IPS DF 6.9 (cell line): ENCODE measurements around the gene GRIK4.

Experiments
- DNase-seq: peaks from one replicate; pipeline ENCODE4 v3.0.0-alpha.2; 2013; ENCODE audit warnings: low read depth, low spot score
- H3K27ac ChIP-seq: one replicate; pipeline ENCODE4 v1.5.1; 2013; ENCODE audit warnings: low read length, control low read depth
- H3K27me3 ChIP-seq: 2 replicates; pipeline ENCODE4 v1.6.1; 2013; ENCODE audit warnings: mild to moderate bottlenecking, low read length; ENCODE audit not compliant: control insufficient read depth, insufficient read depth
- H3K36me3 ChIP-seq: 2 replicates; pipeline ENCODE4 v1.6.1; 2013; ENCODE audit warnings: low read length; ENCODE audit not compliant: control insufficient read depth, insufficient read depth
- H3K4me1 ChIP-seq: 2 replicates; pipeline ENCODE4 v1.6.1; 2013; ENCODE audit warnings: low read length; ENCODE audit not compliant: control insufficient read depth, insufficient read depth
- H3K4me3 ChIP-seq: 2 replicates; pipeline ENCODE4 v1.5.1; 2013; ENCODE audit warnings: mild to moderate bottlenecking, low read length
- H3K9me3 ChIP-seq: 2 replicates; pipeline ENCODE4 v1.6.1; 2013; ENCODE audit warnings: low read length, inconsistent platforms; ENCODE audit not compliant: control insufficient read depth, insufficient read depth
- WGBS: extraction: QIAGEN DNeasy Blood & Tissue Kit; methylation state at CpG from one replicate; pipeline ENCODE4 v1.1.7; 2013; ENCODE audit warnings: mixed read lengths, missing lambda C conversion rate; ENCODE audit not compliant: insufficient read length, insufficient coverage; 5-methylcytosine and 5-hydroxymethylcytosine counted together

GRIK4 gene

DNA sequence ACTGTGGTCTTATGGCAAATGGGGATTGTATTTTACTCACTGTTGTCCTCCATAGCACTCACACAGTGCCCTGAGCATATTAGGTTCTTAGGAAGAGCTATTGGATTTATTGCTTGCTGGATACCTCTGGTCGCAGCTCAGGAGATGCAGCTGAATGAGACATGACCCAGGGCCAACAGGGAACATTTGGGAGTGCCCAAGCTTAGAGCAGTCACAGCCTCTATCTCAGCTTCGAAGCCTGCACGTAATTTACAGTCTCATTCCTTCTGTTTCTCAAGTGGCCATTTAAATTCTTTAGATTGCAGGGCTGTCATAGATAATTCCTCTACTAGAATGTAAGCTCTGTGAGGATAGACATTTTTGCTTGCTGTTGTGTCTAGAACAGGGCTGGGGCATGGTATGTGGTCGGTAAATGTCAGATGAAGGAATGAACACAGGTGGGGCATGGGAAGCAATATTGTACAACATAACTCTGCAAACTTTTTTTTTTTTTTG, 192.8 kb downstream of the GRIK4 start:
- no peak for DNase-seq
- WGBS, result no CpG with 5 or more reads among the region's 4 CpGs
- Histone ChIP-seq H3K9me3 (no peaks in the 10 kb centered on the region), H3K4me1 (no peaks in the 10 kb centered on the region), H3K27me3 (no peaks in the 10 kb centered on the region), H3K27ac (no peak overlapping the region), H3K36me3 (no peaks in the 10 kb centered on the region), H3K4me3 (no peak overlapping the region)

DNA sequence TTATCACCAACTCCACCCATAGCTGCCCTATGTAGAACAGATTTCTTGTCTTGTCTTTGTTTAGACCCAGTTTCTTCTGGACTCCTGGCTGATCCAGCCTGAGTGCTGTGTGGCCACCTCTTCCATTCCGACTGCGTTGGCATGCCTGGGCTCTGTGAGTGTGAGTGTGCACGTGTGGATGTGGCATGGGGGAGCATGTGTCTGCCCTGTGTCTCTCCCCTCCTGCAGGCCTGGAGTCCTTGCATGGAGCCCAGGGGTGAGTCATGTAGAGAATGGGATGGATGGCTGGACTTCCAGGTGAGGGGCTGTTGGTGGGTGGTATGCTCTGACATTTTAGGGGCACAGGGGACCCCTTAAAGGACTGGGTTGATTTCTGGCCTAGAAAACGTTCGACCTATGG, 194.7 kb downstream of the GRIK4 start:
- Histone ChIP-seq H3K27me3 (no peaks in the 10 kb centered on the region), H3K4me3 (no peak overlapping the region), H3K4me1 (peaks cover 4% of the 10 kb centered on the region), H3K36me3 (no peaks in the 10 kb centered on the region), H3K27ac (no peak overlapping the region), H3K9me3 (no peaks in the 10 kb centered on the region)
- WGBS, result no CpG with 5 or more reads among the region's 5 CpGs
- DNase-seq, result no peak

DNA sequence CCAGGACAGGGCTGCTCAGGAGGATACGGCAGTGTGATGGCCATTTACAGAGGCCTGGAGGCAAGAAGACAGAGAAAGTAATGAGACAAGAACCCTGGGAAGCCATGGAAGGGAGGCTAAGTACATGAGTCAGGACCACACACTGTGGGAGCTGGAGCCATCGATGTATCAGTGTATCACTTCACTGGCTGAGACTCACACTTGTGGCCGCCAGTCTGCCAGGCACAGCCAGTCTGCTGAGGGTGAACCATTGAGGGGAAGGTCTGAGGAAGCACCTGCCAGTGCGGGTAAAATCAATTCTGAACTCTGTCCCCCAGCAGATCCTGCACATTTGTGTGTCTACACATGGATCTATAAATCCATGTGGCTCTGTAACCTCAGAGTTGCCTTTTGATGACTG, 195.6 kb downstream of the GRIK4 start:
- H3K9me3 ChIP-seq, result no peaks in the 10 kb centered on the region
- no peak overlapping the region for H3K27ac ChIP-seq
- WGBS, result no CpG with 5 or more reads among the region's 4 CpGs
- DNase-seq, result no peak
- no peak overlapping the region for H3K4me3 ChIP-seq
- H3K4me1 ChIP-seq, result peaks cover 4% of the 10 kb centered on the region
- H3K27me3 ChIP-seq, result no peaks in the 10 kb centered on the region
- H3K36me3 ChIP-seq, result no peaks in the 10 kb centered on the region

DNA sequence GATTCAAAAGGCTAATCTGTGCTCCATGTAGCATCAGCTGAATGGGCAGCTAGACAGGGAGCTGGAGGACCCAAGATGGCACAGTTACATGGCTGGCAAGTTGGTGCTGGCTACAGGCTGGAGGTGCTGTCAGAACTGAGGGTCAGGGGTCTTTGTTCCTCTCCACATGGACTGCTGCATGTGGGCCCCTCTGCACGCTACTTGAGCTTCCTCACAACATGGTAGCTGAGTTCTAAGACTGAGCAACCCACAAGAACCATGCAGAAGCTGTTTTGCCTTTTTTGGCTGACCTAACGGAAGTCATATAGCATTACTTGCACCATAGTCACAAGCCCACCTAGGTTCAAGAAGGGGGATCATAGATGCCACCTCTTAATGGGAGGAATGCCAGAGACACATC, 196.1 kb downstream of the GRIK4 start:
- Histone ChIP-seq H3K27me3 (no peaks in the 10 kb centered on the region), H3K9me3 (no peaks in the 10 kb centered on the region), H3K4me3 (no peak overlapping the region), H3K27ac (no peak overlapping the region), H3K36me3 (no peaks in the 10 kb centered on the region), H3K4me1 (peaks cover 4% of the 10 kb centered on the region)
- WGBS, result no CpG with 5 or more reads among the region's 2 CpGs
- no peak for DNase-seq

DNA sequence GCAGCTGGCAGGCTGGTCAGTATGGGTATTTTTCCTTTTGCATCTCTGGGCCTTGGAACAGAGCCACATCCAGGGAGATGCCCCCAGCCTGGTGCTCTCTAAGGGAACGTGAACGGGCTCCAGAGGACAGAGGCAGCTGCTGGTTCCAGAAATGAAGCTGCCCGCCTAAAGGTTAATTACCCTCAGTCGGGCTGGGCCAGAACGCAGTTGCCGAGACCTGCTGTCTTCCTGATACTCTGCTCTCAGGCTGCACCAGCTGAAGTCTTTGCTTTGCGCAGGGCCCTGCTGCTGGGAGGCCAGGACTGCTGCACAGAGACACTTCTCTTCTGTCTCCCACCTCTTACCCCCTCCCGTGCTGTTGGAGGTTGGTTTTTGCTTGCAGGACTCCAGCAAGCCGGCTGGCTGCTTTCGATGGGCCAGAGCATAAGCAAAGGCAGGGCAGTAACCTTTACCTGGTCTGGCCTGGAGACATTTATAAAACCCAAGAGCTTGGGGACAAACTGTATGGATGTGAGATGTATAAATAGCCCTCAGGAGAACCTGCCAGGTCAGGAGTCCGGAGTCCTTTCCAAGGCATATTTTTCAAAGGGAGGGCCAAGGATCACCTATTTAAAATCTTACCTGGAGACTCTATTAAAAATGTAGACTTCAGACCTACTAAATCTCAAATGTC, 197.1 kb downstream of the GRIK4 start:
- H3K4me1 ChIP-seq, result peaks cover 4% of the 10 kb centered on the region
- no CpG with 5 or more reads among the region's 11 CpGs for WGBS
- H3K9me3 ChIP-seq, result no peaks in the 10 kb centered on the region
- no peaks in the 10 kb centered on the region for H3K36me3 ChIP-seq
- no peak overlapping the region for H3K27ac ChIP-seq
- no peak for DNase-seq
- H3K4me3 ChIP-seq, result no peak overlapping the region
- H3K27me3 ChIP-seq, result no peaks in the 10 kb centered on the region

DNA sequence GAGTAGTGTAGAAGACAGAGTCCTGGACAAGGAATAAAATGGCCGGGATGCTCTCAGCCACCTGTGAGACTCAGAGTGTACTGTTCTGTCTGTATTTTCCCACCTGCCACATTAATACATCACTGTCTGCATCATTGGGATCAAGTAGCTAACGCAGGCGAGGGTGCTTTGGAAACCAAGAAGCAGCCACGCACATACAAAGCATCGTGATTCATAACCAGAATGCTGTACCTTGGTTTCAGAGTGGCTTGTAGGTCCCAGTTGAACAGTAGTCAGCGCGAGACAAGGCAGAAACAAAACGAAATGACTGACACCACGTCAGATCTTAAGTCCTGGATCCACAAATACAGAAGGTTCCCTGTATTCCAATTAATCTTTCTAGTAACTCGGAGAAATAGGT, 198.3 kb downstream of the GRIK4 start:
- WGBS, result no CpG with 5 or more reads among the region's 10 CpGs
- no peaks in the 10 kb centered on the region for H3K27me3 ChIP-seq
- H3K27ac ChIP-seq, result no peak overlapping the region
- peaks cover 4% of the 10 kb centered on the region for H3K4me1 ChIP-seq
- no peaks in the 10 kb centered on the region for H3K9me3 ChIP-seq
- H3K4me3 ChIP-seq, result no peak overlapping the region
- H3K36me3 ChIP-seq, result no peaks in the 10 kb centered on the region
- no peak for DNase-seq

DNA sequence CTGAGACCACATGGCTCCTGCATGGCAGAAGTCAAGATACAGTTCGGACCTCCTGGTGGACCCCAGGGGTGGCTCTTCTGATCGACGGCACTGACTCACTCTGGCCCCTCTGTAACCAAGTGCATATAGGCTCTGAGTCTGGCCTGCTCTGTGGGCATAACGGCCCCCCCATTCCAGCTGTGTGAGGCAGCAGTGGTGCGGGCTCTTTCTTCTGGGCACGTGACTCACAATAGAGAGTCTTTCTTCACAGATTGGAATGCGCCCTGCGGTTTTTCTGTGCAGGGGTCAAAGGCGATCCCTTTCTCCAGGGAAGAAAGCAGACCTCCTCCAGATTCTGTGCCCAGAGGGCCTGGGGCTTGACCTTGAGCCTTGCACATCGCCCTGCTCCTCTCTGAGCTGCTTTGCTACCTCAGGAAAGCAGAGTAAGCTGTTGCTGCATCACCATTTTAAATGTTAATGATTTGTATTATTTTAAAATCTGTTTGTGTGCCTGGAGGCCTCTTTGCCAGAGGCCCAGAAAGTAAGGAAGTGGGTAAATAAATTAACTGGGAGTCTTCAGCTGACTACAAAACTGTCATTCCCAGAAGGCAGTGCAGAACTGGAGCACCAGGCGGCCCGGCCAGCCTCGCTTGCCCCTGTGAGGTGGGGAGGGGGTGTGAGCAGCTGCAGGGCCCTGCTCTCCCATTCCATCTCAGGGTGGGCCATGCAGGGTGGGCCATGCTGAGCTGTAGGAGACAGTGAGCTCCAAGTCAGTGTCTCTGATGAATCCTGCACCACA, 199.0 kb downstream of the GRIK4 start:
- WGBS, result no CpG with 5 or more reads among the region's 13 CpGs
- H3K36me3 ChIP-seq, result no peaks in the 10 kb centered on the region
- H3K4me1 ChIP-seq, result peaks cover 7% of the 10 kb centered on the region
- H3K27ac ChIP-seq, result no peak overlapping the region
- H3K9me3 ChIP-seq, result no peaks in the 10 kb centered on the region
- H3K27me3 ChIP-seq, result no peaks in the 10 kb centered on the region
- no peak overlapping the region for H3K4me3 ChIP-seq
- no peak for DNase-seq

DNA sequence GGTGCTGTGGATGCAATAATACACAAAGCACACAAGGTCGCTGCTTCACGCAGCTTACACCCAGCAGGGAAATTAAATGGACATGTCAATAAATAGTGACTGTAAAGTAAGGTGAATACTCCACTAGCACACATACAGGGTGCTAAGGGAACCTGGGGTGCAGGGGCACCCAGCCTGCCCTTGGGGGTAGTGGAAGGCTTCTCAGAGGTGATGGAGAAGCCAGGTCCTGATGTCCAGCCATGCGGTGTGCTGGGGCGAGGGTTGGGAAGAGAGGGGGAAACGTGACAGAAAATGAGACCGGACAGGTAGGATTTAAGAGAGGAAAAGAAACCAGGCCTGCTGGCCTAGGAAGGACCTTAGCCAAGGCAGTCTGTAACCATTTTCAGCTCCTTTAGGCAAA, 200.5 kb downstream of the GRIK4 start:
- Histone ChIP-seq H3K27ac (no peak overlapping the region), H3K9me3 (no peaks in the 10 kb centered on the region), H3K27me3 (no peaks in the 10 kb centered on the region), H3K4me1 (peaks cover 7% of the 10 kb centered on the region), H3K36me3 (no peaks in the 10 kb centered on the region), H3K4me3 (no peak overlapping the region)
- no CpG with 5 or more reads among the region's 6 CpGs for WGBS
- no peak for DNase-seq

DNA sequence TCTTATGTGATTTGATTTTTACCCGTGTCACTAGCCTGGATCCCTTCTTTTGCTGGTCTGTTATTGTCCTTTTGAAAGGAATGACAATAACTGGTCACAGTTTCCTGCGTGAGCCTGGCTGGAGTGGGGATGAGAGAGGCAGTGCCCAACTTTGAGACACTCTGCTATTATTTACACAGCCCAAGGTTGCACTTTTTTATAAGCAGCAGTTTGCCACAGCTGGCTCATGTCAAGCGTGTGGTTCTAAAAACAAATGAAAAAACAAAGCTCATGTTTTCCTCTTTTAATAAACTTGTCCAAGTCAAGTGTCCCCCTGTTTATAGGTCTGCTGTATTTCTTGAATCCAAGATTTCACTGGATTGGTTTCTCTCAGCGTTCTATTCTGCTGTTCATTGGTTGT, 201.3 kb downstream of the GRIK4 start:
- no peak for DNase-seq
- no peaks in the 10 kb centered on the region for H3K9me3 ChIP-seq
- WGBS, result no CpG with 5 or more reads among the region's 4 CpGs
- peaks cover 9% of the 10 kb centered on the region for H3K4me1 ChIP-seq
- H3K36me3 ChIP-seq, result no peaks in the 10 kb centered on the region
- H3K4me3 ChIP-seq, result no peak overlapping the region
- no peak overlapping the region for H3K27ac ChIP-seq
- H3K27me3 ChIP-seq, result no peaks in the 10 kb centered on the region

DNA sequence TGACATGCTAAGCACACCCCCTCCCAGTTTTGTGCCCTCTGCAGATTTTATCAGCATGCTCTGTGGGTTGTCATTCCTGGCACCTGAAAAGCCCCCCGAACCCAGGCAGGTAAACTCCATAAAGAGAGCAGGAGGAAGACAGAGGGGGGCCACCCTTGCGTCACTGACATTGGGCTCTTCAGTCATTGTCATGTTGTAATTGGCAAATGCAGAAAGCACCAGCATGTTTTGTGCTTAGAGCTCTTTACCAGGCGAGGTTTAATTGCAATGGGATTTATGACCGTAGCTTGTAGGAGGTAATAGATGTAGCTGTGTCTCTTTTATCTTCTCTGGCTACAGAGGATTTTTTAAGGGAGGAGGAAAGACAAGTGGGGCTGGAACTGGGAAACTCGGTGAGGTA, 201.7 kb downstream of the GRIK4 start:
- DNase-seq, result no peak
- H3K9me3 ChIP-seq, result no peaks in the 10 kb centered on the region
- no peaks in the 10 kb centered on the region for H3K36me3 ChIP-seq
- WGBS, result no CpG with 5 or more reads among the region's 5 CpGs
- no peaks in the 10 kb centered on the region for H3K27me3 ChIP-seq
- no peak overlapping the region for H3K4me3 ChIP-seq
- H3K27ac ChIP-seq, result no peak overlapping the region
- H3K4me1 ChIP-seq, result peaks cover 9% of the 10 kb centered on the region
